H1 (cell line): ENCODE data around the gene TRIM15. TPM values are rescaled to one million over a fixed set of nuclear protein-coding genes. Genes with fewer than 3 reads are reported as not detected.

Experiments
- CTCF ChIA-PET: fragments of 300-600 bp; sonication (Branson Sonifier 250); formaldehyde crosslinking; loops from one replicate; lab custom pipeline; 2021; ENCODE audit not compliant: partially characterized antibody; lab: Charles Lee
- POLR2A ChIA-PET: fragments of 300-600 bp; sonication (Branson Sonifier 250); formaldehyde crosslinking; loops from one replicate; lab custom pipeline; 2021; ENCODE audit warnings: inconsistent platforms; ENCODE audit not compliant: partially characterized antibody; lab: Charles Lee
- DNase-seq, 2 experiments: peaks; one replicate each; pipeline versions ENCODE4 v3.0.0 to v3.0.0-alpha.2; 2010 to 2022; ENCODE audit warnings: low spot score in 2 of 2, low read depth in 1 of 2, mixed read lengths in 1 of 2
- FAIRE-seq: peaks from 2 replicates; lab custom pipeline; 2011; peaks lifted over from hg19 to GRCh38; lab: Jason Lieb, UNC
- H2AFZ ChIP-seq: 2 replicates; pipeline ENCODE4 v1.8.1; 2012; ENCODE audit warnings: low read length, inconsistent platforms
- H2AK5ac ChIP-seq: 2 replicates; pipeline ENCODE4 v1.6.1; 2013; ENCODE audit warnings: low read depth, low read length
- H2BK120ac ChIP-seq: replicated peaks from 2 replicates; pipeline ENCODE3; 2013; ENCODE audit warnings: low read depth, low read length, inconsistent platforms
- H2BK12ac ChIP-seq: 2 replicates; pipeline ENCODE4 v1.6.1; 2013; ENCODE audit warnings: low read depth, low read length
- H2BK15ac ChIP-seq: 2 replicates; pipeline ENCODE4 v1.6.1; 2013; ENCODE audit warnings: low read length
- H2BK20ac ChIP-seq: 2 replicates; pipeline ENCODE4 v1.6.1; 2013; ENCODE audit warnings: low read length
- H2BK5ac ChIP-seq: 2 replicates; pipeline ENCODE4 v1.6.1; 2013; ENCODE audit warnings: low read depth, low read length
- H3K14ac ChIP-seq: 2 replicates; pipeline ENCODE4 v1.6.1; 2013; ENCODE audit warnings: inconsistent platforms; ENCODE audit not compliant: insufficient read length
- H3K18ac ChIP-seq: 2 replicates; pipeline ENCODE4 v1.6.1; 2013; ENCODE audit warnings: low read length; ENCODE audit errors: extremely low read depth
- H3K23ac ChIP-seq: 2 replicates; pipeline ENCODE4 v1.6.1; 2013; ENCODE audit warnings: inconsistent platforms; ENCODE audit not compliant: insufficient read length
- H3K23me2 ChIP-seq: 2 replicates; pipeline ENCODE4 v1.6.1; 2013; ENCODE audit warnings: low read depth, low read length
- H3K27ac ChIP-seq: 2 replicates; pipeline ENCODE4 v1.6.1; 2011; ENCODE audit warnings: low read depth, low read length, inconsistent platforms
- H3K27me3 ChIP-seq, 4 experiments: replicated peaks in 1 of 4; 1 replicate in 1 of 4; 2 replicates in 3 of 4; pipeline versions ENCODE4 v1.6.1 to v1.8.1; 2011 to 2013; ENCODE audit warnings: low read length in 3 of 4, mild to moderate bottlenecking in 3 of 4, inconsistent platforms in 2 of 4, mixed read lengths in 2 of 4, moderate library complexity in 1 of 4; ENCODE audit not compliant: control insufficient read depth in 3 of 4, insufficient read depth in 3 of 4; ENCODE audit errors: extremely low read depth in 1 of 4
- H3K36me3 ChIP-seq, 4 experiments: 2 replicates each; pipeline versions ENCODE4 v1.6.1 to v1.8.1; 2011 to 2013; ENCODE audit warnings: mild to moderate bottlenecking in 4 of 4, low read length in 3 of 4, moderate library complexity in 2 of 4, control low read depth in 1 of 4, inconsistent platforms in 1 of 4; ENCODE audit not compliant: insufficient read depth in 4 of 4, control insufficient read depth in 2 of 4
- H3K4ac ChIP-seq: replicated peaks from 2 replicates; pipeline ENCODE3; 2013; ENCODE audit warnings: low read length, low read depth, mixed read lengths, inconsistent platforms; ENCODE audit not compliant: insufficient read length
- H3K4me1 ChIP-seq, 4 experiments: replicated peaks in 1 of 4; 1 replicate in 1 of 4; 2 replicates in 3 of 4; pipeline versions ENCODE4 v1.6.1 to v1.8.1; 2011 to 2013; ENCODE audit warnings: low read length in 3 of 4, inconsistent platforms in 2 of 4, mixed read lengths in 1 of 4; ENCODE audit not compliant: insufficient read depth in 4 of 4, control insufficient read depth in 3 of 4
- H3K4me2 ChIP-seq, 2 experiments: 2 replicates each; pipeline versions ENCODE4 v1.6.1 to v1.8.1; 2011 to 2013; ENCODE audit warnings: low read depth in 2 of 2, low read length in 2 of 2, control low read depth in 1 of 2, inconsistent platforms in 1 of 2, mild to moderate bottlenecking in 1 of 2; ENCODE audit not compliant: insufficient read depth in 1 of 2
- H3K4me3 ChIP-seq, 4 experiments: fragments of 200-600, 300-600 bp in 1 of 4; sonication (generic), shearing (Covaris generic), sonication (Bioruptor Twin) in 1 of 4; 2 replicates each; pipeline versions ENCODE4 v1.5.1 to v1.8.1; 2011 to 2016; ENCODE audit warnings: low read length in 4 of 4, low read depth in 3 of 4, control low read depth in 2 of 4, inconsistent platforms in 2 of 4, mild to moderate bottlenecking in 2 of 4, mixed read lengths in 1 of 4, moderate library complexity in 1 of 4; ENCODE audit not compliant: insufficient read depth in 2 of 4; ENCODE audit errors: extremely low read depth in 1 of 4
- H3K56ac ChIP-seq: replicated peaks from 2 replicates; pipeline ENCODE3; 2013; ENCODE audit warnings: low read depth, mild to moderate bottlenecking, mixed read lengths, low read length, inconsistent platforms; ENCODE audit not compliant: insufficient read length
- H3K79me1 ChIP-seq: 2 replicates; pipeline ENCODE4 v1.6.1; 2013; ENCODE audit warnings: low read depth, low read length, control low read depth
- H3K79me2 ChIP-seq, 2 experiments: 2 replicates each; pipeline versions ENCODE4 v1.6.1 to v1.8.1; 2012 to 2013; ENCODE audit warnings: low read length in 2 of 2, mild to moderate bottlenecking in 2 of 2, inconsistent platforms in 1 of 2; ENCODE audit not compliant: insufficient read depth in 2 of 2, control insufficient read depth in 1 of 2
- H3K9ac ChIP-seq, 4 experiments: replicated peaks in 1 of 4; 1 replicate in 1 of 4; 2 replicates in 3 of 4; pipeline versions ENCODE4 v1.6.1 to v1.8.1; 2011 to 2013; ENCODE audit warnings: low read depth in 3 of 4, low read length in 3 of 4, control low read depth in 2 of 4, mild to moderate bottlenecking in 2 of 4, moderate library complexity in 2 of 4, inconsistent platforms in 1 of 4; ENCODE audit errors: extremely low read depth in 1 of 4
- H3K9me3 ChIP-seq, 2 experiments: 2 replicates each; pipeline versions ENCODE4 v1.6.1 to v1.8.1; 2012 to 2013; ENCODE audit warnings: mild to moderate bottlenecking in 2 of 2, moderate library complexity in 2 of 2, control low read depth in 1 of 2, inconsistent platforms in 1 of 2, low read depth in 1 of 2, low read length in 1 of 2, mixed read lengths in 1 of 2; ENCODE audit not compliant: insufficient read depth in 2 of 2
- H4K20me1 ChIP-seq, 2 experiments: replicated peaks in 1 of 2; 2 replicates each; pipeline versions ENCODE3 to v1.8.1; 2011 to 2013; ENCODE audit warnings: inconsistent platforms in 2 of 2, low read length in 2 of 2, mild to moderate bottlenecking in 1 of 2; ENCODE audit not compliant: insufficient read depth in 2 of 2, control insufficient read depth in 1 of 2
- H4K5ac ChIP-seq: 2 replicates; pipeline ENCODE4 v1.6.1; 2013; ENCODE audit warnings: low read length, low read depth, mixed read lengths, inconsistent platforms; ENCODE audit not compliant: insufficient read length
- H4K8ac ChIP-seq: 2 replicates; pipeline ENCODE4 v1.8.0; 2013; ENCODE audit warnings: mild to moderate bottlenecking, moderate library complexity, low read length, inconsistent platforms; ENCODE audit not compliant: insufficient read depth; ENCODE audit errors: extremely low read depth
- H4K91ac ChIP-seq: replicated peaks from 2 replicates; pipeline ENCODE3; 2013; ENCODE audit warnings: low read length, mixed read lengths, inconsistent platforms; ENCODE audit not compliant: insufficient read length
- BRCA1 ChIP-seq: IDR thresholded peaks from 2 replicates; pipeline ENCODE4 v1.6.1; 2012; ENCODE audit warnings: low read depth, low read length, improper control_type of control experiment
- E2F6 ChIP-seq: IDR thresholded peaks from 2 replicates; pipeline ENCODE4 v1.6.1; 2012; ENCODE audit warnings: inconsistent platforms
- RXRA ChIP-seq: IDR thresholded peaks from 2 replicates; pipeline ENCODE4 v1.6.1; 2011; ENCODE audit warnings: low read depth, mild to moderate bottlenecking, low read length, moderate library complexity; ENCODE audit not compliant: insufficient read depth
- SIX5 ChIP-seq: IDR thresholded peaks from 2 replicates; pipeline ENCODE4 v1.6.1; 2011; ENCODE audit warnings: mild to moderate bottlenecking, low read depth, low read length
- SP1 ChIP-seq: IDR thresholded peaks from 2 replicates; pipeline ENCODE4 v1.6.1; 2011; ENCODE audit warnings: low read depth, low read length
- SUZ12 ChIP-seq: fragments of 200-600 bp; sonication (generic); IDR thresholded peaks from 2 replicates; pipeline ENCODE4 v1.6.1; 2012; ENCODE audit warnings: mild to moderate bottlenecking, inconsistent platforms, low read length, moderate library complexity, mixed read lengths
- TAF7 ChIP-seq: optimal IDR thresholded peaks from 2 replicates; pipeline ENCODE3; 2011; ENCODE audit warnings: low read depth, mild to moderate bottlenecking, inconsistent platforms, low read length, moderate library complexity, borderline replicate concordance
- USF2 ChIP-seq: IDR thresholded peaks from 2 replicates; pipeline ENCODE4 v1.6.1; 2011; ENCODE audit warnings: low read length, improper control_type of control experiment
- whole genome bisulfite sequencing, 2 experiments: shearing (Covaris generic) in 1 of 2; methylation state at CpG; one replicate each; pipeline versions ENCODE4 v1.1.6 to v1.1.7; 2013 to 2015; ENCODE audit warnings: low lambda C conversion rate in 2 of 2, mixed read lengths in 2 of 2, inconsistent platforms in 1 of 2, low coverage in 1 of 2, missing lambda C conversion rate in 1 of 2; ENCODE audit not compliant: insufficient replicate concordance in 2 of 2, insufficient coverage in 1 of 2, insufficient read length in 1 of 2; ENCODE audit errors: extremely low coverage in 1 of 2, missing lambda C conversion rate in 1 of 2; 5-methylcytosine and 5-hydroxymethylcytosine counted together
- polyA plus RNA-seq, 7 experiments: library from polyadenylated mRNA; depleted of rRNA in 3 of 7; stranded (reverse) in 5 of 7; unstranded in 2 of 7; fragments of >200 nt in 5 of 7; fragments of 200-250 nt in 2 of 7; gene quantifications; 1 replicate in 5 of 7; 2 replicates in 1 of 7; 4 replicates in 1 of 7; pipeline versions ENCODE4 v1.2.1 to v1.2.3, GENCODE V29; 2011 to 2013; ENCODE audit warnings: missing spikeins in 2 of 7, mixed read lengths in 2 of 7
- total RNA-seq: library from RNA; stranded (reverse); fragmentation: NEBNext Ultra II Directional; extraction: Animal tissue kit (Norgen Biotek cat#: 25700); gene quantifications from 2 replicates; pipeline ENCODE4 v1.2.1, GENCODE V29; 2021

Gene TRIM15
- total and polyA plus RNA-seq, 2 of the 8 experiments (the other 6 are each of a cell fraction or from before 2014, with no cell fraction given), result 0.18 to 0.48 TPM

GRCh38 chr6:30136570-30137286 lies 26.6 kb upstream of the TRIM15 start:
- Histone ChIP-seq H2BK120ac (no peak overlapping the region), H3K9ac (no peak overlapping the region), H2AK5ac (no peak overlapping the region; the same call in 1 of the 2 replicates), H3K23me2 (no peaks in the 10 kb centered on the region), H2AFZ (no peak overlapping the region), H3K36me3 (no peaks in the 10 kb centered on the region), H3K23ac (no peak overlapping the region), H4K20me1 (no peaks in the 10 kb centered on the region), H3K14ac (no peak overlapping the region), H3K79me2 (no peaks in the 10 kb centered on the region), H3K27ac (no peak overlapping the region), H3K27me3 (peaks cover 0 to 3% (median 1%) of the 10 kb centered on the region in 4 experiments; a peak in 1 of 7 replicates), H3K4me3 (no peak overlapping the region), H3K4me1 (no peaks in the 10 kb centered on the region), H3K9me3 (no peaks in the 10 kb centered on the region), H2BK20ac (no peak overlapping the region), H4K8ac (no peak overlapping the region), H3K56ac (no peak overlapping the region), H2BK12ac (no peak overlapping the region), H2BK15ac (no peak overlapping the region), H4K5ac (no peak overlapping the region), H3K4ac (no peak overlapping the region), H3K18ac (no peak overlapping the region), H2BK5ac (no peak overlapping the region; the same call in 1 of the 2 replicates), H4K91ac (no peak overlapping the region), H3K4me2 (no peak overlapping the region), H3K79me1 (no peaks in the 10 kb centered on the region)
- WGBS, 2 experiments, result 89% methylated on average over 11 of the region's 11 CpGs; no CpG with 5 or more reads in 1 of the 2 experiments
- ChIA-PET CTCF (interaction anchor here (1.4 to 10.2 kb wide), 3 partner anchors 12 to 31 kb away, joined by 4 to 166 read pairs (median 7); no protein-coding TSS in a partner anchor), POLR2A (interaction anchor here (0.9 kb wide), 1 partner anchor 8 kb away, joined by 3 read pairs; no protein-coding TSS in a partner anchor)
- DNase-seq, result no peak
- FAIRE-seq, result no peak
- TF ChIP-seq E2F6, result no peak
- TF ChIP-seq BRCA1, result no peak
- TF ChIP-seq USF2, result no peak
- no peak for TF ChIP-seq SP1
- no peak for TF ChIP-seq SIX5
- TF ChIP-seq TAF7, result no peak
- TF ChIP-seq RXRA, result no peak
- no peak for TF ChIP-seq SUZ12
